Lung (tissue), 12 donors: ENCODE data around the gene ANKZF1. TPM values are rescaled to one million over a fixed set of nuclear protein-coding genes. Genes with fewer than 3 reads are reported as not detected.

ENCODE experiments used
- ATAC-seq: fragments of 200-7000 bp; cut with Tn5 transposase; one replicate; pipeline ENCODE4 v1.9.1; 2020; ENCODE audit warnings: moderate number of reproducible peaks; ENCODE audit not compliant: insufficient read depth, low FRiP score
- DNase-seq, 3 donors: peaks; one replicate each; pipeline ENCODE4 v3.0.0-alpha.2; 2013 to 2017
- H3K27ac ChIP-seq, 2 donors: one replicate each; pipeline ENCODE4 v1.5.1; 2013; ENCODE audit warnings: mild to moderate bottlenecking in 2 of 2, moderate library complexity in 2 of 2, control low read depth in 1 of 2, inconsistent platforms in 1 of 2, low read depth in 1 of 2, low read length in 1 of 2
- H3K27me3 ChIP-seq, 3 donors: one replicate each; pipeline ENCODE4 v1.5.1; 2013; ENCODE audit warnings: low read length in 2 of 3; ENCODE audit not compliant: control insufficient read depth in 3 of 3, insufficient read depth in 3 of 3
- H3K36me3 ChIP-seq, 4 donors: one replicate each; pipeline ENCODE4 v1.5.1; 2013; ENCODE audit warnings: low read length in 4 of 4, mild to moderate bottlenecking in 1 of 4, moderate library complexity in 1 of 4; ENCODE audit not compliant: control insufficient read depth in 4 of 4, insufficient read depth in 4 of 4
- H3K4me1 ChIP-seq, 5 donors: one replicate each; pipeline ENCODE4 v1.5.1; 2013; ENCODE audit warnings: low read length in 5 of 5, mild to moderate bottlenecking in 2 of 5, moderate library complexity in 1 of 5; ENCODE audit not compliant: control insufficient read depth in 5 of 5, insufficient read depth in 5 of 5
- H3K4me3 ChIP-seq: one replicate; pipeline ENCODE4 v1.5.1; 2013; ENCODE audit warnings: mild to moderate bottlenecking, control low read depth, moderate library complexity
- H3K9ac ChIP-seq, 2 donors: one replicate each; pipeline ENCODE4 v1.5.1; 2013; ENCODE audit warnings: low read length in 2 of 2, control low read depth in 1 of 2; ENCODE audit not compliant: insufficient read depth in 1 of 2
- H3K9me3 ChIP-seq, 4 donors: one replicate each; pipeline ENCODE4 v1.5.1; 2013; ENCODE audit warnings: low read length in 3 of 4, mild to moderate bottlenecking in 1 of 4, moderate library complexity in 1 of 4; ENCODE audit not compliant: control insufficient read depth in 4 of 4, insufficient read depth in 3 of 4
- CTCF ChIP-seq: IDR thresholded peaks from 2 replicates; pipeline ENCODE4 v1.5.1; 2012; ENCODE audit warnings: mild to moderate bottlenecking; ENCODE audit errors: control extremely low read depth, extremely low read depth
- WGBS, 2 donors: extraction: QIAGEN DNeasy Blood & Tissue Kit; methylation state at CpG; one replicate each; pipeline ENCODE4 v1.1.7; 2013; 5-methylcytosine and 5-hydroxymethylcytosine counted together
- polyA plus RNA-seq, 2 donors: library from polyadenylated mRNA; stranded (reverse); fragments of 200-250 nt; gene quantifications; one replicate each; pipeline ENCODE4 v1.2.1, GENCODE V29; 2013
- total RNA-seq, 2 donors: library from RNA; depleted of rRNA in 1 of 2; stranded (reverse); fragments of >200 nt in 1 of 2; gene quantifications; one replicate each; pipeline ENCODE4 v1.2.1, GENCODE V29; 2014 to 2021
- donor health status: control.
- donor health status: control.
- donor health status: Bipolar disorder and iron deficiency.
- donor health status: healthy.
- donor health status: DM: yes; HTN: yes; CAD: no.

ANKZF1 gene
- total and polyA plus RNA-seq, 4 donors = 22.3 to 101 (median 34.2) TPM

GRCh38 chr2:219221957-219222518 lies 7.6 kb upstream of the ANKZF1 start:
- Histone ChIP-seq H3K4me3 (no peak overlapping the region), H3K9ac (no peak overlapping the region), H3K4me1 (peaks cover 0 to 26% (median 7%) of the 10 kb centered on the region in 5 donors), H3K9me3 (no peaks in the 10 kb centered on the region), H3K27ac (no peak overlapping the region), H3K27me3 (no peaks in the 10 kb centered on the region), H3K36me3 (peaks cover 18 to 60% (median 41%) of the 10 kb centered on the region in 4 donors)
- ATAC-seq = no peak
- no peak for DNase-seq
- 96% methylated on average over 16 of the region's 16 CpGs for WGBS, 2 donors
- no peak for TF ChIP-seq CTCF

GRCh38 chr2:219223831-219224610 lies 5.6 kb upstream of the ANKZF1 start:
- H3K36me3 ChIP-seq = peaks cover 18 to 60% (median 41%) of the 10 kb centered on the region in 4 donors
- TF ChIP-seq CTCF = no peak
- H3K4me3 ChIP-seq = no peak overlapping the region
- H3K9ac ChIP-seq = no peak overlapping the region
- H3K9me3 ChIP-seq = no peaks in the 10 kb centered on the region
- no peak overlapping the region for H3K27ac ChIP-seq
- H3K27me3 ChIP-seq = no peaks in the 10 kb centered on the region
- ATAC-seq (no peak), DNase-seq (no peak)
- WGBS, 2 donors = 92 to 93% methylated on average over 31 of the region's 31 CpGs
- peaks cover 4 to 28% (median 15%) of the 10 kb centered on the region in 5 donors for H3K4me1 ChIP-seq

GRCh38 chr2:219225350-219225749 lies 4.3 kb upstream of the ANKZF1 start:
- Histone ChIP-seq H3K4me1 (peaks cover 1 to 19% (median 9%) of the 10 kb centered on the region in 5 donors), H3K9me3 (no peaks in the 10 kb centered on the region), H3K36me3 (peaks cover 18 to 50% (median 35%) of the 10 kb centered on the region in 4 donors), H3K27me3 (no peaks in the 10 kb centered on the region), H3K4me3 (no peak overlapping the region), H3K27ac (no peak overlapping the region), H3K9ac (no peak overlapping the region)
- TF ChIP-seq CTCF = no peak
- DNase-seq (no peak), ATAC-seq (no peak)
- WGBS, 2 donors = 33 to 75% methylated on average over 3 of the region's 3 CpGs
